ENCODE data around the gene IRX2. TPM values are rescaled to one million over a fixed set of nuclear protein-coding genes. Genes with fewer than 3 reads are reported as not detected.
A peak's percentile ranks its signal among the peaks of the same experiment; 100 is the strongest.

IRX2 gene
- polyA plus RNA-seq = 1 to 10 TPM; 2.1 to 3.0 TPM

GRCh38 chr5:2751592-2752021 is at the start of gene IRX2:
Gene IRX2 (minus strand): TSS chr5:2751677. CDS start chr5:2751413, 264 bp downstream.
- Histone ChIP-seq H3K27ac (ENCODE audit: low read depth in 2 of 2, low read length in 1 of 2) (peak within 1 kb of the TSS; percentile 70 to 81), H3K4me1 (ENCODE audit: control insufficient read depth in 2 of 2, insufficient read depth in 2 of 2, low read length in 1 of 2) (peaks cover 3 to 12% of the 10 kb centered on the region in 2 donors), H3K36me3 (ENCODE audit: control insufficient read depth in 2 of 2, insufficient read depth in 2 of 2, low read length in 1 of 2) (peaks cover 0 to 12% of the 10 kb centered on the region in 2 donors), H3K27me3 (ENCODE audit: control insufficient read depth in 1 of 2, insufficient read depth in 2 of 2, low read length in 2 of 2) (peaks cover 0 to 6% of the 10 kb centered on the region in 2 donors), H3K4me3 (ENCODE audit: low read depth in 1 of 2, low read length in 2 of 2) (peak within 1 kb of the TSS; percentile 60 to 62), H3K9me3 (ENCODE audit: control insufficient read depth in 2 of 2, insufficient read depth in 1 of 2, low read depth in 1 of 2, low read length in 1 of 2) (peaks cover 0 to 4% of the 10 kb centered on the region in 2 donors)
- WGBS, 2 donors = 1 to 3% methylated on average over 22 to 53 of the region's 53 CpGs

- WGBS, 2 donors = 65 to 76% methylated on average over 12 of the region's 12 CpGs
- H3K4me3 ChIP-seq (ENCODE audit: low read depth in 1 of 2, low read length in 2 of 2) = no peak overlapping the region
These were observed 48.6 kb upstream of the IRX2 start for GRCh38 chr5:2800035-2800434.

GRCh38 chr5:2797981-2798380 is 46.5 kb upstream of the IRX2 start:
- no peaks in the 10 kb centered on the region for H3K36me3 ChIP-seq (ENCODE audit: control insufficient read depth in 2 of 2, insufficient read depth in 2 of 2, low read length in 1 of 2)
- H3K27me3 ChIP-seq (ENCODE audit: control insufficient read depth in 1 of 2, insufficient read depth in 2 of 2, low read length in 2 of 2) = no peaks in the 10 kb centered on the region
- H3K27ac ChIP-seq (ENCODE audit: low read depth in 2 of 2, low read length in 1 of 2) = no peak overlapping the region
- 56 to 77% methylated on average over 2 of the region's 2 CpGs for WGBS, 2 donors
- no peaks in the 10 kb centered on the region for H3K4me1 ChIP-seq (ENCODE audit: control insufficient read depth in 2 of 2, insufficient read depth in 2 of 2, low read length in 1 of 2)
- no peak overlapping the region for H3K4me3 ChIP-seq (ENCODE audit: low read depth in 1 of 2, low read length in 2 of 2)
- H3K9me3 ChIP-seq (ENCODE audit: control insufficient read depth in 2 of 2, insufficient read depth in 1 of 2, low read depth in 1 of 2, low read length in 1 of 2) = peaks cover 0 to 2% of the 10 kb centered on the region in 2 donors

More at GRCh38 chr5:2800035-2800434, 48.6 kb upstream of the IRX2 start:
- no peak overlapping the region for H3K27ac ChIP-seq (ENCODE audit: low read depth in 2 of 2, low read length in 1 of 2)
- H3K36me3 ChIP-seq (ENCODE audit: control insufficient read depth in 2 of 2, insufficient read depth in 2 of 2, low read length in 1 of 2) = no peaks in the 10 kb centered on the region
- H3K4me1 ChIP-seq (ENCODE audit: control insufficient read depth in 2 of 2, insufficient read depth in 2 of 2, low read length in 1 of 2) = no peaks in the 10 kb centered on the region
- H3K27me3 ChIP-seq (ENCODE audit: control insufficient read depth in 1 of 2, insufficient read depth in 2 of 2, low read length in 2 of 2) = no peaks in the 10 kb centered on the region
- H3K9me3 ChIP-seq (ENCODE audit: control insufficient read depth in 2 of 2, insufficient read depth in 1 of 2, low read depth in 1 of 2, low read length in 1 of 2) = peaks cover 0 to 2% of the 10 kb centered on the region in 2 donors

GRCh38 chr5:2797160-2797559 is 45.7 kb upstream of the IRX2 start:
- Histone ChIP-seq H3K9me3 (ENCODE audit: control insufficient read depth in 2 of 2, insufficient read depth in 1 of 2, low read depth in 1 of 2, low read length in 1 of 2) (peaks cover 2% of the 10 kb centered on the region in 2 donors), H3K27me3 (ENCODE audit: control insufficient read depth in 1 of 2, insufficient read depth in 2 of 2, low read length in 2 of 2) (no peaks in the 10 kb centered on the region), H3K27ac (ENCODE audit: low read depth in 2 of 2, low read length in 1 of 2) (no peak overlapping the region), H3K4me3 (ENCODE audit: low read depth in 1 of 2, low read length in 2 of 2) (no peak overlapping the region), H3K4me1 (ENCODE audit: control insufficient read depth in 2 of 2, insufficient read depth in 2 of 2, low read length in 1 of 2) (no peaks in the 10 kb centered on the region), H3K36me3 (ENCODE audit: control insufficient read depth in 2 of 2, insufficient read depth in 2 of 2, low read length in 1 of 2) (no peaks in the 10 kb centered on the region)
- 57 to 63% methylated on average over 3 of the region's 3 CpGs for WGBS, 2 donors

- H3K4me3 ChIP-seq (ENCODE audit: low read depth in 1 of 2, low read length in 2 of 2) = no peak overlapping the region
- no peaks in the 10 kb centered on the region for H3K36me3 ChIP-seq (ENCODE audit: control insufficient read depth in 2 of 2, insufficient read depth in 2 of 2, low read length in 1 of 2)
- H3K4me1 ChIP-seq (ENCODE audit: control insufficient read depth in 2 of 2, insufficient read depth in 2 of 2, low read length in 1 of 2) = peaks cover 0 to 6% of the 10 kb centered on the region in 2 donors
- no peaks in the 10 kb centered on the region for H3K9me3 ChIP-seq (ENCODE audit: control insufficient read depth in 2 of 2, insufficient read depth in 1 of 2, low read depth in 1 of 2, low read length in 1 of 2)
- H3K27me3 ChIP-seq (ENCODE audit: control insufficient read depth in 1 of 2, insufficient read depth in 2 of 2, low read length in 2 of 2) = no peaks in the 10 kb centered on the region
- WGBS, 2 donors = 72 to 88% methylated on average over 3 of the region's 3 CpGs
- no peak overlapping the region for H3K27ac ChIP-seq (ENCODE audit: low read depth in 2 of 2, low read length in 1 of 2)
These were observed 31.7 kb upstream of the IRX2 start for GRCh38 chr5:2783223-2783622.

- 85 to 86% methylated on average over 3 of the region's 3 CpGs for WGBS, 2 donors
- no peak overlapping the region for H3K27ac ChIP-seq (ENCODE audit: low read depth in 2 of 2, low read length in 1 of 2)
- no peaks in the 10 kb centered on the region for H3K36me3 ChIP-seq (ENCODE audit: control insufficient read depth in 2 of 2, insufficient read depth in 2 of 2, low read length in 1 of 2)
- H3K27me3 ChIP-seq (ENCODE audit: control insufficient read depth in 1 of 2, insufficient read depth in 2 of 2, low read length in 2 of 2) = no peaks in the 10 kb centered on the region
- H3K4me1 ChIP-seq (ENCODE audit: control insufficient read depth in 2 of 2, insufficient read depth in 2 of 2, low read length in 1 of 2) = peaks cover 0 to 6% of the 10 kb centered on the region in 2 donors
- H3K4me3 ChIP-seq (ENCODE audit: low read depth in 1 of 2, low read length in 2 of 2) = no peak overlapping the region
- H3K9me3 ChIP-seq (ENCODE audit: control insufficient read depth in 2 of 2, insufficient read depth in 1 of 2, low read depth in 1 of 2, low read length in 1 of 2) = no peaks in the 10 kb centered on the region
These were observed 31.2 kb upstream of the IRX2 start for GRCh38 chr5:2782658-2783057.

- no peaks in the 10 kb centered on the region for H3K36me3 ChIP-seq (ENCODE audit: control insufficient read depth in 2 of 2, insufficient read depth in 2 of 2, low read length in 1 of 2)
- 49 to 50% methylated on average over 11 of the region's 11 CpGs for WGBS, 2 donors
- peaks cover 0 to 6% of the 10 kb centered on the region in 2 donors for H3K4me1 ChIP-seq (ENCODE audit: control insufficient read depth in 2 of 2, insufficient read depth in 2 of 2, low read length in 1 of 2)
- no peak overlapping the region for H3K4me3 ChIP-seq (ENCODE audit: low read depth in 1 of 2, low read length in 2 of 2)
- no peak overlapping the region for H3K27ac ChIP-seq (ENCODE audit: low read depth in 2 of 2, low read length in 1 of 2)
- no peaks in the 10 kb centered on the region for H3K9me3 ChIP-seq (ENCODE audit: control insufficient read depth in 2 of 2, insufficient read depth in 1 of 2, low read depth in 1 of 2, low read length in 1 of 2)
- no peaks in the 10 kb centered on the region for H3K27me3 ChIP-seq (ENCODE audit: control insufficient read depth in 1 of 2, insufficient read depth in 2 of 2, low read length in 2 of 2)
These were observed 29.1 kb upstream of the IRX2 start for GRCh38 chr5:2780421-2781171.

GRCh38 chr5:2779459-2779858 is 28.0 kb upstream of the IRX2 start:
- 59 to 76% methylated on average over 7 to 9 of the region's 9 CpGs for WGBS, 2 donors
- no peaks in the 10 kb centered on the region for H3K27me3 ChIP-seq (ENCODE audit: control insufficient read depth in 1 of 2, insufficient read depth in 2 of 2, low read length in 2 of 2)
- no peaks in the 10 kb centered on the region for H3K36me3 ChIP-seq (ENCODE audit: control insufficient read depth in 2 of 2, insufficient read depth in 2 of 2, low read length in 1 of 2)
- peaks cover 0 to 6% of the 10 kb centered on the region in 2 donors for H3K4me1 ChIP-seq (ENCODE audit: control insufficient read depth in 2 of 2, insufficient read depth in 2 of 2, low read length in 1 of 2)
- no peak overlapping the region for H3K27ac ChIP-seq (ENCODE audit: low read depth in 2 of 2, low read length in 1 of 2)
- no peaks in the 10 kb centered on the region for H3K9me3 ChIP-seq (ENCODE audit: control insufficient read depth in 2 of 2, insufficient read depth in 1 of 2, low read depth in 1 of 2, low read length in 1 of 2)
- H3K4me3 ChIP-seq (ENCODE audit: low read depth in 1 of 2, low read length in 2 of 2) = no peak overlapping the region

- Histone ChIP-seq H3K4me3 (ENCODE audit: low read depth in 1 of 2, low read length in 2 of 2) (no peak overlapping the region), H3K27me3 (ENCODE audit: control insufficient read depth in 1 of 2, insufficient read depth in 2 of 2, low read length in 2 of 2) (no peaks in the 10 kb centered on the region), H3K36me3 (ENCODE audit: control insufficient read depth in 2 of 2, insufficient read depth in 2 of 2, low read length in 1 of 2) (no peaks in the 10 kb centered on the region), H3K27ac (ENCODE audit: low read depth in 2 of 2, low read length in 1 of 2) (no peak overlapping the region), H3K9me3 (ENCODE audit: control insufficient read depth in 2 of 2, insufficient read depth in 1 of 2, low read depth in 1 of 2, low read length in 1 of 2) (no peaks in the 10 kb centered on the region), H3K4me1 (ENCODE audit: control insufficient read depth in 2 of 2, insufficient read depth in 2 of 2, low read length in 1 of 2) (peaks cover 0 to 6% of the 10 kb centered on the region in 2 donors)
- WGBS, 2 donors = 81 to 91% methylated on average over 20 of the region's 20 CpGs
These were observed 25.1 kb upstream of the IRX2 start for GRCh38 chr5:2776337-2777302.
